Measurements from ENCODE around the gene CCDC137.

CCDC137 gene

DNA sequence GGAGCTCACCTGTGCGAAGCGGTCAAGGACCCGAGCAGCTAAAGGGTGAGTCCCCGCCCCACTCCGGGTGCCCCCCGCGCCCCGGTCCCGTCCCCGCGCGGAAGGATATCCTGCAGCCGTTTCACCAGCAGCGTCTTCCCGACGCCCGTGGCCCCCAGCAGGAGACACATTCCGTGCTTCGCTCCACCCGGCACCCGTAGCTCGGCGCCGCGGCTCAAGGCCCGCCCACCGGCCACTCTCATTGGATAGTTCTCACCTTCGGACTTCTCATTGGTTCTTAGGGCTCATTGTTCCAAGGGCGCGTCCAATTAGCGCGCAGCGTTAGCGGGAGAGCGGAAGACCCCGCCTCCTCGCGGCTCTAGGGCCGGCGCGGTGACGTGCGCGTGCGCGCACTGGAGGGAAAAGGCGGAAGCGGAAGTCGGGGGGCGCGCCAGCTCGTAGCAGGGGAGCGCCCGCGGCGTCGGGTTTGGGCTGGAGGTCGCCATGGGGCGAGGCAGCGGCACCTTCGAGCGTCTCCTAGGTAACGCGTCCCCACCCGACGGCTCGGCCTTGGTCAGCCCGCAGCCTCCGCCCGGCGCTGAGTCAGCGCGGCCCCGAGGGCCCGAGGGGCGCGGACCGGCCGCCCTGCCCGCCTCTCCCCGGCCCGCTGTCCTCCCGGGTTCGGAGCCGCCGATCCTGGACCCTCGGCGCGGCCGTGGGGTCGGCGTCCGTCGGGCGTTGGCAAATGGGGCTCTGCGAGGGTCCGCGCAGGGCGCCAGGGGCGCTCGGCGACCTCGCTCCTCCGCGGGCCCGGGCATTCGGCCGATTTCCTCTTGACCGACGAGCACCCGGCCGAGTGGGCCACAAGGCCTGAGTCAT lies 17.3 kb downstream of the CCDC137 start, which contains the start of the genes ARL16 and HGS:
ARL16 (minus strand) TSS at position 214 of the 858 bp plus-strand sequence; CDS start at position 170, 44 bp downstream.
HGS (plus strand) TSS at position 428 of the 858 bp plus-strand sequence; CDS start at position 484, 56 bp downstream.
- peak; percentile 99 for DNase-seq

DNA sequence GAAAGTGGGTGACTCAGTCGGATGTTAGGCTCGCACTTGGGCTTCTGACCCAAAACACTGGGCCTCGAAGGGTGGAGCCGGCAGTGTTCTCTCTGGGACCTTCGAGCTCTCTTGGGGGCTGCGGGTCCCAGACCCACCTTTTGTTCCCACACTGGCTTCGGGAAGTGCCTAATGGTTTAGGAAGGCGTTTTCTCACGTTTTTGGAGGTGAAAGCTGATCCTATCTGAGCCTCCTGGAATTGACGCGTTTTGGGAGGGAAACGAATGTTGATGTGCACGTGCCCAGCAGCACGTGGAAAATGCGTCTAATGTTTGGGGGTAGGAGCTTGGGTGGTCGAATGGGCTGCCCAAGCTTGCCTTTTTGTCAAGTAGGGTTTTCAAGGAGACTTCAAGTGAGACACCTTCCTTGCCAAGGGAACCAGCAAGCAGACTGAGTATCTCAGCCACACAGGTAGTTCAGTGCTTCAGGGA lies 17.9 kb downstream of the CCDC137 start:
- peak; percentile 33 for DNase-seq

DNA sequence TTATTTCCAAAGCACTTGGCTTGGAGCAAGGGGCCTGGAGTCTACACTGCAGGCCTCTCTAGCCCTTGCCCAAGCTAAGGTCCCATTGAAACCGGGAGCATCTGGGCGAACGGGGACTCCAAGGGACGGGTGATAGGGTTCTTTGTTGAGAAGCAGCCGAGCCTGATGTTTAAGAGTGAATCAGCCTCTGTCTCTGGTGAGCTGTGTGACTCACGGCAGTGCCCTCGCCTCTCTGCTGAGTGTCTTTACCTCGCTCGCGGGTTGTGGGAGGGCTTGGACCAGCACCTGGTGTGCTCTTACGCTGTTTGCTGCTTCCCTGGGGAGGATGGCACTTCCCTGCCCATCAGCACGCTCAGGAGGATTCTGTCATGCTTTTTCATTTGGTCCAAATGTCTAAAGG lies 18.6 kb downstream of the CCDC137 start:
- peak; percentile 41 for DNase-seq

DNA sequence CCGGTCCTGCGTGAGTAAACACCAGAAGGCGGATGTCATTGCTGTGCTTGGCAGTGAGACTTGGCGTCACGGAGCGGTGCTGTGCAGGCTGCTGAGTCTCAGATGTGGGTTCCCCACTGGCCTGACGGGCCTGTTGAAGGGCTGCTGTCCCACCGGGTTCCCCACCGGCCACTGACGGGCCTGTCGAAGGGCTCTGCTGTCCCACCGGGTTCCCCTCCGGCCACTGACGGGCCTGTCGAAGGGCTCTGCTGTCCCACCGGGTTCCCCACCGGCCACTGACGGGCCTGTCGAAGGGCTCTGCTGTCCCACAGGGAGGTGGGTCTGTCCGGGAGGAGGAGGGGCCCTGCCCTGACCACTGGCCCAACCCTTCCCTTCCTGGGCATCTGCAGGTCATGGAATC lies 20.1 kb downstream of the CCDC137 start:
- DNase-seq: no peak

- no peak for DNase-seq
Measured at GRCh38 chr17:81687770-81688541, 21.4 kb downstream of the CCDC137 start.

- no peak for DNase-seq
Measured at GRCh38 chr17:81688616-81689015, 22.1 kb downstream of the CCDC137 start.

- DNase-seq: no peak
Measured at GRCh38 chr17:81690066-81690465, 23.5 kb downstream of the CCDC137 start.

- DNase-seq: no peak
Measured at GRCh38 chr17:81690549-81690948, 24.0 kb downstream of the CCDC137 start.

DNA sequence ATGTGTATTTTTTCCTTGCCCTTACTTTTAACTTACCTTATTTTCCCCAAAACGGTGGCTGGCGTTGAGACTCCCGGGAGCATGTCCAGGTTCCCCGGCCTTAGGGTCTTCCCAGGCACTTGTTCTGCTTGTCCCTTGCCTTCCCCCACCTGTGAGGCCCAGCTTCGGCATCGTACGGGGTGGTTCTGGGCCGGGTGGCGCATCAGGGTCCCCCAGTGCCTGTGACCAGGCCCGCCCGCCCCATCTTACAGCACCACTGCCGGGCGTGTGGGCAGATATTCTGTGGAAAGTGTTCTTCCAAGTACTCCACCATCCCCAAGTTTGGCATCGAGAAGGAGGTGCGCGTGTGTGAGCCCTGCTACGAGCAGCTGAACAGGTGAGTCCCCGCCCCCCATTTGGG lies 24.7 kb downstream of the CCDC137 start:
- no peak for DNase-seq

- DNase-seq: no peak
Measured at GRCh38 chr17:81691608-81692007, 25.1 kb downstream of the CCDC137 start.

GRCh38 chr17:81693509-81694210 lies 27.1 kb downstream of the CCDC137 start:
- no peak for DNase-seq

DNA sequence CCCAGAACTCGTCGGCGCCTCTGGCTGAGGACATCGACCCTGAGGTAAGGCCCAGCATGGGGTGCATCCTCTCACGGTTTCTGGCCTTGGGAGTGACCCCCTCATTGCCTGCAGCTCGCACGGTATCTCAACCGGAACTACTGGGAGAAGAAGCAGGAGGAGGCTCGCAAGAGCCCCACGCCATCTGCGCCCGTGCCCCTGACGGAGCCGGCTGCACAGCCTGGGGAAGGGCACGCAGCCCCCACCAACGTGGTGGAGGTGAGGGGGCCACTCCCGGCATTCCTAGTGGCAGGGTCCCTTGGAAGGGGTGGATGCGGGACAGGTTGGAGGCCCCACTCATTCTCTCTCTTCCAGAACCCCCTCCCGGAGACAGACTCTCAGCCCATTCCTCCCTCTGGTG lies 28.3 kb downstream of the CCDC137 start:
- DNase-seq: no peak

GRCh38 chr17:81695211-81695610 lies 28.7 kb downstream of the CCDC137 start:
- DNase-seq: no peak

DNA sequence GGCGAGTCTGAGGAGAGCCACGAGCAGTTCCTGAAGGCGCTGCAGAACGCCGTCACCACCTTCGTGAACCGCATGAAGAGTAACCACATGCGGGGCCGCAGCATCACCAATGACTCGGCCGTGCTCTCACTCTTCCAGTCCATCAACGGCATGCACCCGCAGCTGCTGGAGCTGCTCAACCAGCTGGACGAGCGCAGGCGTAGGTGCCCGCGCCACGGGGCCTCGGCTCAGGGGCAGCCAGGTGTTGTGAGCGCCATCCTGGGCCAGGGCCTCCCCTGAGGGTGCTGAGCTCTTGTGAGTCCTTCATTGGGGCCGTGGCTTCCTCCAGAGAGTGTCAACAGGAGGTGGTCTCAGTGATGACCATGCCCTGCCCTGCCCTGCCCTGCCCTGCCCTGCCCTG lies 29.3 kb downstream of the CCDC137 start:
- DNase-seq: no peak

DNA sequence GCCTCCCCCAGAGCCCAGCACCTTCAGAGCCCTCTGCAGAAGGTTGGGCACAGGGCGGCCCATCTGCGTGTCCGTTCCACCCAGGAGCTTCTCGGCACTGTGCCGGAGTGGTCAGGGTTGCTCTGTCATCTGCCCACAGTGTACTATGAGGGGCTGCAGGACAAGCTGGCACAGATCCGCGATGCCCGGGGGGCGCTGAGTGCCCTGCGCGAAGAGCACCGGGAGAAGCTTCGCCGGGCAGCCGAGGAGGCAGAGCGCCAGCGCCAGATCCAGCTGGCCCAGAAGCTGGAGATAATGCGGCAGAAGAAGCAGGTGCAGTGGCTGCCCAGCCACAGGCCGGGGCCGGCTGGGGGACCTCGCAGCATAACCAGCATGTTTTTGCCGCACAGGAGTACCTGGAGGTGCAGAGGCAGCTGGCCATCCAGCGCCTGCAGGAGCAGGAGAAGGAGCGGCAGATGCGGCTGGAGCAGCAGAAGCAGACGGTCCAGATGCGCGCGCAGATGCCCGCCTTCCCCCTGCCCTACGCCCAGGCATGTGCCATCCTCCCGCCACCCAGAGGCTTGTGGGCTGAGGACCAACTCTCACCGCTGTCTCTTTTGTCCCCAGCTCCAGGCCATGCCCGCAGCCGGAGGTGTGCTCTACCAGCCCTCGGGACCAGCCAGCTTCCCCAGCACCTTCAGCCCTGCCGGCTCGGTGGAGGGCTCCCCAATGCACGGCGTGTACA lies 29.8 kb downstream of the CCDC137 start:
- no peak for DNase-seq

- no peak for DNase-seq
Measured at GRCh38 chr17:81697261-81698044, 30.9 kb downstream of the CCDC137 start.

GRCh38 chr17:81700353-81701287 lies 34.1 kb downstream of the CCDC137 start:
- no peak for DNase-seq

GRCh38 chr17:81701288-81702071 lies 34.9 kb downstream of the CCDC137 start:
- peak; percentile 33 for DNase-seq

DNA sequence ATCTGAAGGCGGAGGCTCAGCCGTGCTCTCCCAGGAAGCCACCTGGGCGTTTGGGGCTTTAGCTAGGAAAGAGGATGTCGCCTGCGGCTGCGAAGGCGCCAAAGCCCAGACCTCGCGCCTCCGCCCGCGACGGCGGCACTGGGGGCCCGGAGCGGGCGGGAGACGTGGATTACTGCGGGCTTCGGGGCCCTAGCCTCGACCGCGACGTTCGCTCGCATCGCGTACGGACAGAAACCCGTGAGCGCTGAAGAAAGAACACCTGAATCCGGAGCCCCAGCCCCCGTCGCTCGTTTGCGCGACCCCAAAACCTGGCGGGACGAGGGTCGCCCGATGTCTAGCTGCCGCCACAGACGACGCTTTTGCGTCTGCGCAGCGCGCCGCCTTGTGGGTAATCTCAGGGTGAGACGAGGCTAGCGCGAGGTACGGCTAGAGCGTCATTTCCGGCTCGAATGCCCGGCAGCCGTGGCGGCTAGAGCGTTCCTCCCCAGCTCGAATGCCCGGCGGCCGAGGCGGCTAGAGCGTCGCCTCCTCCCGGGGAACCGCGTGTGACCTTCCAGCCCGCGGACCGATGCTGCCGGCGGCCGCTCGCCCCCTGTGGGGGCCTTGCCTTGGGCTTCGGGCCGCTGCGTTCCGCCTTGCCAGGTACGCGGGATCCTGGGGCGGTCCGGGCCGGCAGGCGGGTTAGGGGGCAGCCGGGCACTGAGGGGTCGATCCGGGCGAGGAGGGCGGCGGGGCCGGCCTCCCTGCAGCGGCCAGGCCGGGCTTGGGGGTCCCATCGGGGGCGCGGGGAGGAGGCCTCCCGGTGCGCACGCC lies 36.6 kb downstream of the CCDC137 start, which contains the start of gene MRPL12:
MRPL12 (plus strand) TSS at position 434 of the 813 bp plus-strand sequence; CDS start at position 569, 135 bp downstream.
- DNase-seq: peak; percentile 94
